Astrocyte (in vitro differentiated cells and primary cell): ENCODE measurements around the gene CD244.
"Not testable (repeated sequence)": the region's sequence is repeated elsewhere in the genome, so short reads cannot be mapped to it uniquely, and the experiment has no call there.

Experiments
- CTCF ChIP-seq: IDR thresholded peaks from 2 replicates; pipeline ENCODE4 v1.5.1; 2011; ENCODE audit warnings: low read depth, mild to moderate bottlenecking, inconsistent platforms, low read length, moderate library complexity; ENCODE audit not compliant: insufficient read depth
- EZH2 ChIP-seq: IDR thresholded peaks from 2 replicates; pipeline ENCODE4 v1.6.1; 2012; ENCODE audit warnings: mild to moderate bottlenecking, low read length, inconsistent platforms; ENCODE audit not compliant: insufficient read depth

- TF ChIP-seq CTCF, EZH2: not testable (repeated sequence)
These were observed 38.0 kb upstream of the CD244 start for GRCh38 chr1:160900683-160901082.
